Pancreas (tissue), 10 donors: ENCODE results near the gene TMX4. TPM values are rescaled to one million over a fixed set of nuclear protein-coding genes. Genes with fewer than 3 reads are reported as not detected.
"Not testable (repeated sequence)": the region's sequence is repeated elsewhere in the genome, so short reads cannot be mapped to it uniquely, and the experiment has no call there.

ENCODE experiments used
- ATAC-seq, 4 donors: fragments of 200-7000 bp; cut with Tn5 transposase; one replicate each; pipeline versions ENCODE4 v1.8.0 to v1.9.1; 2020; ENCODE audit warnings: mild to moderate bottlenecking in 4 of 4, moderate library complexity in 4 of 4
- DNase-seq, 6 donors: peaks; one replicate each; pipeline ENCODE4 v3.0.0-alpha.2; 2020
- FAIRE-seq: peaks from 2 replicates; lab custom pipeline; 2012; peaks lifted over from hg19 to GRCh38; lab: Jason Lieb, UNC
- H3K27ac ChIP-seq, 4 donors: fragments of 200-600 bp; sonication (generic); 1 replicate in 3 of 4; 2 replicates in 1 of 4; pipeline versions ENCODE4 v1.5.0 to v1.8.0; 2020
- H3K27me3 ChIP-seq, 4 donors: fragments of 200-600 bp; one replicate each; pipeline ENCODE4 v1.8.0; 2021
- H3K36me3 ChIP-seq, 3 donors: fragments of 200-600 bp; sonication (generic) in 1 of 3; one replicate each; pipeline versions ENCODE4 v1.5.0 to v1.8.0; 2020 to 2021
- H3K4me1 ChIP-seq, 3 donors: fragments of 200-600 bp; one replicate each; pipeline ENCODE4 v1.8.0; 2021
- H3K4me3 ChIP-seq, 4 donors: fragments of 200-600 bp; sonication (generic) in 2 of 4; one replicate each; pipeline versions ENCODE4 v1.5.0 to v1.8.0; 2020 to 2021
- H3K9me3 ChIP-seq, 4 donors: fragments of 200-600 bp; one replicate each; pipeline ENCODE4 v1.8.0; 2021
- CTCF ChIP-seq, 4 donors: fragments of 200-600 bp; sonication (generic) in 3 of 4; IDR thresholded peaks; one replicate each; pipeline versions ENCODE4 v1.5.0 to v1.8.0; 2021; ENCODE audit warnings: antibody characterized with exemption in 4 of 4
- WGBS, 2 donors: extraction: QIAGEN DNeasy Blood & Tissue Kit; methylation state at CpG; one replicate each; pipeline ENCODE4 v1.1.7; 2013; 5-methylcytosine and 5-hydroxymethylcytosine counted together
- intact Hi-C, 3 donors: fragments of 100-400 bp; cut with DNase I; formaldehyde crosslinking; loops; one replicate each; pipeline versions ENCODE4 v1.11.1 to v1.14.2; 2022
- polyA plus RNA-seq, 2 donors: library from polyadenylated mRNA; stranded (reverse); fragments of 200-250 nt; gene quantifications; one replicate each; pipeline ENCODE4 v1.2.3, GENCODE V29; 2013
- total RNA-seq, 6 donors: library from RNA; stranded (reverse); fragmentation: NEBNext Ultra II Directional in 4 of 6; extraction: Animal tissue kit (Norgen Biotek cat#: 25700) in 4 of 6; gene quantifications; one replicate each; pipeline versions ENCODE4 v1.2.1 to v1.2.4, GENCODE V29; 2021 to 2023
- donor health status: healthy with polysubstance abuse.
- donor health status: DM: no; HTN: no; CAD: no; lungs with moderate emphysema.
- donor health status: DM: no; HTN: no; CAD: no.
- donor health status: control.
- donor health status: control.
- donor health status: Bipolar disorder and iron deficiency.
- donor health status: DM: yes; HTN: yes; CAD: no.
- donor health status: DM: no; HTN: no; CAD: no.
- donor health status: DM: no; HTN: no; CAD: no.
- donor health status: DM: yes; HTN: yes; CAD: no.

TMX4 gene
- total and polyA plus RNA-seq, 8 donors = 5.6 to 31.6 (median 23.9) TPM

GRCh38 chr20:8043687-8044282 is 24.2 kb upstream of the TMX4 start:
- Histone ChIP-seq H3K36me3 (no peaks in the 10 kb centered on the region), H3K4me3 (no peak overlapping the region), H3K4me1 (no peaks in the 10 kb centered on the region), H3K27ac (no peak overlapping the region), H3K9me3 (no peaks in the 10 kb centered on the region), H3K27me3 (no peaks in the 10 kb centered on the region)
- DNase-seq = peak in 2 of 6 donors; percentile 9 to 19
- peak; percentile 95 for FAIRE-seq
- ATAC-seq = peak; percentile 73 to 95 (median 90)
- TF ChIP-seq CTCF (IDR thresholded peaks at IDR 0.05) = peak; percentile 52 to 77 (median 65)
- 22 to 25% methylated on average over 13 of the region's 13 CpGs for WGBS, 2 donors
- intact Hi-C loops = loop anchor here in 1 of 3 donors (10.0 kb wide), 1 partner anchor 681 kb away; no protein-coding TSS in a partner anchor

GRCh38 chr20:8039042-8039441 is 19.5 kb upstream of the TMX4 start:
- no peaks in the 10 kb centered on the region for H3K4me1 ChIP-seq
- ATAC-seq (peak in 1 of 4 donors; percentile 29), DNase-seq (no peak), FAIRE-seq (no peak)
- WGBS, 2 donors = 26 to 47% methylated on average over 2 of the region's 2 CpGs
- intact Hi-C loops = no loop called here
- H3K27me3 ChIP-seq = no peaks in the 10 kb centered on the region
- no peak overlapping the region for H3K4me3 ChIP-seq
- no peak for TF ChIP-seq CTCF (IDR thresholded peaks at IDR 0.05)
- H3K9me3 ChIP-seq = no peaks in the 10 kb centered on the region
- no peaks in the 10 kb centered on the region for H3K36me3 ChIP-seq
- H3K27ac ChIP-seq = no peak overlapping the region

- Histone ChIP-seq H3K9me3 (no peaks in the 10 kb centered on the region), H3K36me3 (no peaks in the 10 kb centered on the region), H3K27ac (no peak overlapping the region), H3K4me3 (no peak overlapping the region), H3K27me3 (no peaks in the 10 kb centered on the region), H3K4me1 (no peaks in the 10 kb centered on the region)
- 84 to 98% methylated on average over 2 of the region's 2 CpGs for WGBS, 2 donors
- FAIRE-seq = no peak
- TF ChIP-seq CTCF (IDR thresholded peaks at IDR 0.05) = no peak
- intact Hi-C loops = no loop called here
- no peak for DNase-seq
- no peak for ATAC-seq
These were observed 17.2 kb upstream of the TMX4 start for GRCh38 chr20:8036771-8037170.

- no peak for TF ChIP-seq CTCF (IDR thresholded peaks at IDR 0.05)
- no peak for FAIRE-seq
- 86 to 88% methylated on average over 7 of the region's 7 CpGs for WGBS, 2 donors
These were observed 13.7 kb upstream of the TMX4 start for GRCh38 chr20:8033151-8033841.

GRCh38 chr20:8032499-8032898 is 12.9 kb upstream of the TMX4 start:
- Histone ChIP-seq H3K4me3 (no peak overlapping the region), H3K27ac (no peak overlapping the region), H3K4me1 (no peaks in the 10 kb centered on the region), H3K36me3 (no peaks in the 10 kb centered on the region), H3K27me3 (no peaks in the 10 kb centered on the region), H3K9me3 (no peaks in the 10 kb centered on the region)
- FAIRE-seq (no peak), ATAC-seq (no peak), DNase-seq (no peak)
- WGBS, 2 donors = 58 to 73% methylated on average over 2 of the region's 2 CpGs
- TF ChIP-seq CTCF (IDR thresholded peaks at IDR 0.05) = no peak
- intact Hi-C loops = no loop called here

More at GRCh38 chr20:8033151-8033841, 13.7 kb upstream of the TMX4 start:
- H3K36me3 ChIP-seq = no peaks in the 10 kb centered on the region
- no peaks in the 10 kb centered on the region for H3K27me3 ChIP-seq
- H3K9me3 ChIP-seq = no peaks in the 10 kb centered on the region
- DNase-seq (no peak), ATAC-seq (no peak)
- no peak overlapping the region for H3K4me3 ChIP-seq
- no peak overlapping the region for H3K27ac ChIP-seq
- intact Hi-C loops = no loop called here
- H3K4me1 ChIP-seq = no peaks in the 10 kb centered on the region

- H3K4me1 ChIP-seq, H3K27me3 ChIP-seq, H3K9me3 ChIP-seq, DNase-seq, intact Hi-C loops, H3K36me3 ChIP-seq, H3K27ac ChIP-seq, ATAC-seq, H3K4me3 ChIP-seq: not testable (repeated sequence)
- peak; percentile 98 for FAIRE-seq
These were observed 12.0 kb upstream of the TMX4 start for GRCh38 chr20:8031539-8031938.
